Testis (tissue), 3 donors: Measurements from ENCODE around the gene PRDM12. TPM values are rescaled to one million over a fixed set of nuclear protein-coding genes. Genes with fewer than 3 reads are reported as not detected.
A peak's percentile ranks its signal among the peaks of the same experiment; 100 is the strongest.

ENCODE experiments used
- DNase-seq: peaks from one replicate; pipeline ENCODE4 v3.0.0-alpha.2; 2019
- H3K27ac ChIP-seq, 2 donors: fragments of 200-600 bp; sonication (generic); one replicate each; pipeline ENCODE4 v1.5.1; 2019
- H3K27me3 ChIP-seq: fragments of 200-600 bp; sonication (generic); one replicate; pipeline ENCODE4 v1.5.1; 2019
- H3K36me3 ChIP-seq: fragments of 200-600 bp; sonication (generic); one replicate; pipeline ENCODE4 v1.5.1; 2017; ENCODE audit warnings: low read depth; ENCODE audit errors: missing control alignments
- H3K4me1 ChIP-seq: fragments of 200-600 bp; sonication (generic); one replicate; pipeline ENCODE4 v1.5.1; 2019
- H3K4me3 ChIP-seq, 2 donors: fragments of 200-600 bp; sonication (generic); one replicate each; pipeline ENCODE4 v1.5.1; 2017 to 2019
- H3K9me3 ChIP-seq: fragments of 200-600 bp; sonication (generic); one replicate; pipeline ENCODE4 v1.5.1; 2017
- CTCF ChIP-seq, 3 experiments: fragments of 450-650 bp in 2 of 3; fragments of 200-600 bp in 1 of 3; sonication (generic) in 1 of 3; IDR thresholded peaks; one replicate each; pipeline ENCODE4 v1.5.1; 2016 to 2019; ENCODE audit warnings: antibody characterized with exemption in 3 of 3, mild to moderate bottlenecking in 2 of 3, moderate library complexity in 1 of 3
- POLR2A ChIP-seq: fragments of 450-650 bp; IDR thresholded peaks from one replicate; pipeline ENCODE4 v1.6.1; 2017; ENCODE audit warnings: antibody characterized with exemption, mild to moderate bottlenecking, moderate library complexity
- WGBS, 2 donors: methylation state at CpG; one replicate each; pipeline ENCODE4 v1.1.5; 2018; 5-methylcytosine and 5-hydroxymethylcytosine counted together
- intact Hi-C: fragments of 100-400 bp; cut with DNase I; formaldehyde crosslinking; loops from one replicate; pipeline ENCODE4 v1.15.1; 2023; ENCODE audit warnings: low total_unique reads
- polyA plus RNA-seq: library from polyadenylated mRNA; stranded (reverse); fragments of 350-450 nt; fragmentation: Illumina TruSeq; extraction: RNeasy Lipid Tissue Mini Kit (QIAGEN cat#74804); gene quantifications from one replicate; pipeline ENCODE4 v1.2.3, GENCODE V29; 2014; ENCODE audit warnings: low read depth, low replicate concordance; ENCODE audit not compliant: insufficient read depth
- total RNA-seq, 2 donors: library from RNA; depleted of rRNA; stranded (reverse); fragments of >200 nt; gene quantifications; one replicate each; pipeline ENCODE4 v1.2.3, GENCODE V29; 2016

Gene PRDM12
- total and polyA plus RNA-seq, 3 donors from 2014 or later = 0.32 to 0.71 (median 0.68) TPM

GRCh38 chr9:130663258-130663976 lies 977 bp upstream of the PRDM12 start:
- WGBS, 2 donors = 3 to 6% methylated on average over 30 to 56 of the region's 65 CpGs
- H3K9me3 ChIP-seq = no peaks in the 10 kb centered on the region
- H3K27ac ChIP-seq = no peak overlapping the region
- peaks cover 18% of the 10 kb centered on the region for H3K4me1 ChIP-seq
- intact Hi-C loops = no loop called here
- no peak for DNase-seq
- peak overlapping the region in 1 of 2 donors; percentile 15 for H3K4me3 ChIP-seq
- TF ChIP-seq CTCF (IDR thresholded peaks at IDR 0.05) (no peak), POLR2A (no peak)
- no peaks in the 10 kb centered on the region for H3K36me3 ChIP-seq
- peaks cover 18% of the 10 kb centered on the region for H3K27me3 ChIP-seq

DNA sequence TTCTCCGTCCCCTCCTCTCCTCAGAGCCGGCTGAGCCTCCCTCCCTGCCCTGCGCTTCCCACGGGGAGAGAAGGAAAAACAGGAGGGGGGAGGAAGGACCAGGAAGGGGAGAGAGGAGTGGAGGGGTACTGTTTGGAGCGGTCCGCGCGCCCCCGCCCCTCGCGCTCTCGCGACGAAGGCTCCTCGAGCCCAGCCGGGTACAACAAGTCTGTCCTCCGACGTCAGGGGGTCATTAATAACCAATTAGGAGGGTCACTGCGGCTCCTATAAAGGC lies 480 bp upstream of the PRDM12 start:
- DNase-seq = no peak
- Histone ChIP-seq H3K9me3 (no peaks in the 10 kb centered on the region), H3K4me3 (peak overlapping the region in 1 of 2 donors; percentile 15), H3K27ac (no peak overlapping the region), H3K36me3 (no peaks in the 10 kb centered on the region), H3K4me1 (peaks cover 18% of the 10 kb centered on the region), H3K27me3 (peaks cover 18% of the 10 kb centered on the region)
- intact Hi-C loops = no loop called here
- TF ChIP-seq CTCF (IDR thresholded peaks at IDR 0.05) (no peak), POLR2A (no peak)
- 0 to 2% methylated on average over 18 to 19 of the region's 19 CpGs for WGBS, 2 donors

GRCh38 chr9:130665029-130665430 lies 636 bp downstream of the PRDM12 start:
- TF ChIP-seq CTCF (IDR thresholded peaks at IDR 0.05) (no peak), POLR2A (no peak)
- WGBS, 2 donors = 2 to 4% methylated on average over 10 to 26 of the region's 26 CpGs
- no peak for DNase-seq
- Histone ChIP-seq H3K9me3 (no peaks in the 10 kb centered on the region), H3K36me3 (no peaks in the 10 kb centered on the region), H3K4me3 (no peak overlapping the region), H3K27me3 (peaks cover 18% of the 10 kb centered on the region), H3K4me1 (peaks cover 18% of the 10 kb centered on the region), H3K27ac (no peak overlapping the region)
- intact Hi-C loops = no loop called here

DNA sequence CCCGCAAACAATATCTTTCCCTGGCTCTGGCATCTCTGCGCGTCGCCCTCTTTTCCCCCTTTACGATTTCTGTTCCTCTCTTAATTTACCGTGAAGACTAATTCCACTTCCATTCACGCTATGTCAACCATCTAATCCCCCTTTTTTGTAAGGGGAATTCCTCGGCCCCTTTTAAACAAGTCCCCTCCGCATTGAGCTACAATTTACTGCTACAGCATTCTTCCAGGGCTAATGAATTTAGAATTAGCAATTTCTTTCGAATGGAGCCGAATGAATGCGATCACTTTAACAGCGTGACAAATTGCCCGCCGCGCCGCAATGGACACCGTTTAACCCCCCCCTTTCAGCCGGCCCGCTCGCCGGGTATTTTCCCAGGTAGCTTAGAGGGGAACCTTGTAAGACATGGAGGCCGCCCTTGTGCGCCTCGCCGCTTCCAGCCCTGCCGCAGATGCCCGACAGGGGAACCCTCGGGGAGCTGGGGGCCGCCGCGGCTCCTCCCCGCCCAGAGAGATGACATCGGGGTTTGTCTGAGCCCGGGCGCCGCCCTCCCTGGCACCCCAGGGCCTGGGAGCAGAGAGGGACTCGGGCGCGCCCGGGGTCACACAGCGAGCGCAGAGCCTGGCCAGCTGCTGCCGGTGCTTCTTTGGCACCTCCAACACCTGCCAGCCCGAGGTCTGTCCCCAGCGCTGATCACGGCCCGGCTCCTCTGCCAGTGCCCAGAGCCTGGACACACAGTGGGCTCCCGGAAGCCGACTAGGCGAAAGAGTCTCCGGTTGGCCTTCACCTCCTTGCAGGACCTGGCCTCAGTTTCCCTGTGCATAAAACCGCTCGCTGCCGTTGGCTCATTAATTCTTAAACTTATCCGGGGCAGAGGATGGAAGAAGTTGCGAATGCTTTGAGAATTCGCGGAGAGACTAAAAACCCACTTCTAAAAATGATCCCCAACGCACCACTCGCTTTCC lies 1.3 kb downstream of the PRDM12 start:
- intact Hi-C loops = no loop called here
- WGBS, 2 donors = 4 to 6% methylated on average over 39 to 59 of the region's 61 CpGs
- H3K4me1 ChIP-seq = peaks cover 18% of the 10 kb centered on the region

More for the DNA sequence above, 1.3 kb downstream of the PRDM12 start:
- TF ChIP-seq CTCF (IDR thresholded peaks at IDR 0.05) = no peak
- no peak for TF ChIP-seq POLR2A
- no peaks in the 10 kb centered on the region for H3K36me3 ChIP-seq
- H3K27ac ChIP-seq = no peak overlapping the region
- no peak overlapping the region for H3K4me3 ChIP-seq
- no peaks in the 10 kb centered on the region for H3K9me3 ChIP-seq
- H3K27me3 ChIP-seq = peaks cover 15% of the 10 kb centered on the region
- no peak for DNase-seq
